Uterus (tissue), 2 donors: ENCODE measurements around the gene GRIK4.

Experiments
- POLR2A ChIP-seq, 2 donors: fragments of 450-650 bp; IDR thresholded peaks; one replicate each; pipeline ENCODE4 v1.6.1; 2016; ENCODE audit warnings: antibody characterized with exemption in 2 of 2, mild to moderate bottlenecking in 1 of 2, moderate library complexity in 1 of 2
- TF ChIP-seq, protein P1 (sequence below), 4 experiments: fragments of 200-600 bp in 2 of 4; fragments of 450-650 bp in 2 of 4; sonication (generic) in 2 of 4; IDR thresholded peaks; one replicate each; pipeline ENCODE4 v1.5.1; 2016 to 2019; ENCODE audit warnings: antibody characterized with exemption in 4 of 4, mild to moderate bottlenecking in 2 of 4, moderate library complexity in 1 of 4

- TF ChIP-seq, protein P1, sequence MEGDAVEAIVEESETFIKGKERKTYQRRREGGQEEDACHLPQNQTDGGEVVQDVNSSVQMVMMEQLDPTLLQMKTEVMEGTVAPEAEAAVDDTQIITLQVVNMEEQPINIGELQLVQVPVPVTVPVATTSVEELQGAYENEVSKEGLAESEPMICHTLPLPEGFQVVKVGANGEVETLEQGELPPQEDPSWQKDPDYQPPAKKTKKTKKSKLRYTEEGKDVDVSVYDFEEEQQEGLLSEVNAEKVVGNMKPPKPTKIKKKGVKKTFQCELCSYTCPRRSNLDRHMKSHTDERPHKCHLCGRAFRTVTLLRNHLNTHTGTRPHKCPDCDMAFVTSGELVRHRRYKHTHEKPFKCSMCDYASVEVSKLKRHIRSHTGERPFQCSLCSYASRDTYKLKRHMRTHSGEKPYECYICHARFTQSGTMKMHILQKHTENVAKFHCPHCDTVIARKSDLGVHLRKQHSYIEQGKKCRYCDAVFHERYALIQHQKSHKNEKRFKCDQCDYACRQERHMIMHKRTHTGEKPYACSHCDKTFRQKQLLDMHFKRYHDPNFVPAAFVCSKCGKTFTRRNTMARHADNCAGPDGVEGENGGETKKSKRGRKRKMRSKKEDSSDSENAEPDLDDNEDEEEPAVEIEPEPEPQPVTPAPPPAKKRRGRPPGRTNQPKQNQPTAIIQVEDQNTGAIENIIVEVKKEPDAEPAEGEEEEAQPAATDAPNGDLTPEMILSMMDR (IDR thresholded peaks at IDR 0.05): no peak
- TF ChIP-seq POLR2A (IDR thresholded peaks at IDR 0.05): no peak
Measured at GRCh38 chr11:120769906-120770305, 258.4 kb downstream of the GRIK4 start.
